Activated CD4-positive, alpha-beta T cell treated with anti-CD3 and anti-CD28 coated beads for 48 hours (primary cell): ENCODE data around the gene SLC8B1.

Experiments used
- DNase-seq: peaks from one replicate; pipeline ENCODE4 v3.0.0-alpha.2; 2020

The SLC8B1 gene

GRCh38 chr12:113267621-113268020 is 67.3 kb downstream of the SLC8B1 start:
- DNase-seq, result no peak

DNA sequence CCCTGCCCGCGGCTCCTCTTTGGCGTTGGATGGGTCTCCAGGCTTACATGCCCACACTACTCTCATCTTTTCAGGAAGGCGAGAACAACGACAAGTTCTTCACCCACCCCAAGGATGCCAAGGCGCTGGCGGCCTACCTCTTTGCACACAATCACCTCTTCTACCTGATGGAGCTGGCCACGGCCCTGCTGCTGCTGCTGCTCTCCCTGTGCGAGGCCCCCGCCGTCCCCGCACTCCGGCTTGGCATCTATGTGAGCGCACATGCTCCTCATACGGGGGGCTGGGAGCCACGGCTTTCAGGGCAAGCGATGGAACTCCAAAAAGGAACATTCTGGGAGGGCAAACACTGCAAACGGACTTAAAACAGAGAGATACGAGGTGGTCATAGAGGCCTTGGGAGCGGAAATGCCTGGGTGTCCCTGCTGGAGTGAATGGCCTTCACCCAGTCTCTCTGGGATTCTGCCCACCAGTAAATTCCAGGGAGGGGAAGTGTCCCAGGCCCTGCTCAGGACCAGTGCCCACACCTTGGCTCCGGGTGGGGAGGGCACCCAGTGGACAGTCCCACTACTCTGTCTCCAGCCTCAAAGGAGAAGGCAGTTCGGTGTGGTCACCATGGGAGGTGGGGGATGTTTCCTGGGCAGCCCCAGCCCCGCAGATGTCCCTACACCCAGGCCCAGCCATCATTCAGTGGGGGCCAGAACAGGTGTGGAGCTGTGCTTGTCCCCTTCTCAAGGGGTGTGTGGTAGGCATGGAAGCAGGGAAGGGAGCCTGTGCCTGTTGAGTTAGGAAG is 68.6 kb downstream of the SLC8B1 start:
- no peak for DNase-seq

DNA sequence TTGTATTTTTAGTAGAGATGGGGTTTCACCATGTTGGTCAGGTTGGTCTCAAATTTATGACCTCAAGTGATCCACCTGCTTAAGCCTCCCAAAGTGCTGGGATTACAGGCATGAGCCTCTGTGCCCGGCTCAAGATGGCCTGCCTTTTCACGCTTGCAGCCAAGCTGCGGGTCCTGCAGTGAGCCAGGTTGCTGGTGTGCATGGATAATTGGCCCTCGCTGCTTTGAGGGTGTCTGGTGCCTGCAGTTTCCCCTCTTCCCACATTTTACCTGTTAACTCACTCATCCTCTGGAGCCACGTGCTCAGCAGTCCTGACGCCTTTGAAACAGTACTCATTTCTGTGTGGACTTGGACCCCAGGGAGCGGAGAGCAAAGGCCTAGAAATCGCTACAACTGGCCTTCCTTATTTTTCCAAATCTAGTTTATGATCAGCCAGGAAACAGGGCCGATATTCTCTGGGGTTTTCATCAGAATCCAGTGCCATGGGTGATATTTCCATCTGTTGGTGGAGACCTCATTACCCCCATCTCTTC is 71.4 kb downstream of the SLC8B1 start:
- no peak for DNase-seq

DNA sequence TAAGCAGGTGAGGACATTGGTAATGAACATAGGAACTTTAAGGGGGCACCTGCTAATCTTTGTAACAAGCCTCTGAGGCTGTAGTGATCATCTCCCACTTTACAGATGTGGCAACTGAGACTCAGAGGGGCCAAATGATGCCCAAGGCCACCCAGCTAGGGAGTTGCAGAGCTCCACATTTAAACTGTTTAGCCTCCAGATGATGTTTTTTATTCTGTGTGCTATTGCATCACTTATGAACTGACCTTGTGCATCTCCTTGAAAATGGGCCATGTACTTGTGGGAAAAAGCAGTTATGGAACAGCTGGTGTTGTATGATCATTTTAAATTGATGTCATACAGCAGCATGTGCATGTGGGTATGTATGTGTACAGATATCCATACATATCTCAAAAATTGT is 72.2 kb downstream of the SLC8B1 start:
- DNase-seq, result no peak

GRCh38 chr12:113261847-113262470 is 73.0 kb downstream of the SLC8B1 start:
- peak; percentile 63 for DNase-seq

GRCh38 chr12:113260636-113261300 is 74.1 kb downstream of the SLC8B1 start:
- no peak for DNase-seq

- no peak for DNase-seq
These were observed 74.8 kb downstream of the SLC8B1 start for GRCh38 chr12:113260127-113260526.

GRCh38 chr12:113257564-113257963 is 77.3 kb downstream of the SLC8B1 start:
- DNase-seq, result no peak

DNA sequence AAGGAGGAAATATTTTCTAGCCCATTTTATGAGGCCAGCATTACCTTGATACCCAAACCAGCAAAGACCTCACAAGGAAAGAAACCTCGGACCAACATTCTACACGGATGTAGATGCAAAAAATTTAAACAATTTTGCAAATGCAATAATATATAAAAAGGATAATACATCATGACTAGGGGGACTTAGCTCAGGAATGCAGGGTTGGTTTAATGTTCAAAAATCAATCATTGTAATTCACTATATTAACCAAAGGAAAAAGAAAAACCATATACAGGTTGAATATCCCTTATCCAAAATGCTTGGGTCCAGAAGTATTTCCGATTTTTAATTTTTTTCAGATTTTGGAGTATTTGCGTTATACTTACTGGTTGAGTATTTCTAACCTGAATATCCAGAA is 80.6 kb downstream of the SLC8B1 start:
- DNase-seq, result no peak

- DNase-seq, result no peak
These were observed 81.2 kb downstream of the SLC8B1 start for GRCh38 chr12:113253532-113254285.

DNA sequence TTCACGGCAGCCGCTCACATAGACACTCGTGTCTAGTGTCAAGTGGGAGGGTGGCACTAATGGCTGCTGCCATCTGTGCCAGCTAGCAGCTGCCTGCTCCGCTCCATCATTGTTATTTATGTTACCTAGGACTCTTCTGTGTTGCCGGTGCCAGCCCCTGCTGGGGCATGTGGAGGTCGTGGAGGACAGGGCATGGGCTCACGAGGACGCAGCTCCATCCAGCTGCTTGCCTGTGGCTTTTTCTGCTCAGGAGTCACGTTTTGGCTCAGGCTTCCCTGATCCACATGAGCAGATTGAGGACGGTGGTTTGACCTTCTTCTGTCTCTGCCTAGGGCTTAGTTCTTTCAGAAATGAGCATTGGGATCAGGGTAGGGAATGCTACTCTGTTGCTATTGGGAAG is 82.4 kb downstream of the SLC8B1 start:
- no peak for DNase-seq

- no peak for DNase-seq
These were observed 83.4 kb downstream of the SLC8B1 start for GRCh38 chr12:113251404-113252070.

DNA sequence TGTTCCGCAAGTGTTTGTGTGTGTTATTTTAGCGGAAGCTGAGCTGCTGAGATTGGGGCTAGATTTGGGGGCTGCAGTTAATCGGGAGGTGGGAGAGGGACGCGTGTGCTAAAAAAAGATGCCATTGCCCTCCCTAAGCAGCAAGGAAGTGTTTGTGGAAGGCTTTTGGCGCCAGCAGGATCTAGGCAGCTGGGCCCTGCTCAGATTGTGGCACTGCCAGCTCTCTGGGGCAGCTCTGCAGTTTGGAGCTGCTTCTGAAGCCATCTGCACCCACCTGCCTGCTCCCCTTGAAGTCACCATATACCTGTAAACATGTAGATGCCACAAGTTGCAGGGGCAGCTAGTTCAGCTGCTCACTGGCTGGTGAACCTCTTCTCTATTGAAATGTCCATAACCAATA is 84.9 kb downstream of the SLC8B1 start:
- DNase-seq, result no peak

DNA sequence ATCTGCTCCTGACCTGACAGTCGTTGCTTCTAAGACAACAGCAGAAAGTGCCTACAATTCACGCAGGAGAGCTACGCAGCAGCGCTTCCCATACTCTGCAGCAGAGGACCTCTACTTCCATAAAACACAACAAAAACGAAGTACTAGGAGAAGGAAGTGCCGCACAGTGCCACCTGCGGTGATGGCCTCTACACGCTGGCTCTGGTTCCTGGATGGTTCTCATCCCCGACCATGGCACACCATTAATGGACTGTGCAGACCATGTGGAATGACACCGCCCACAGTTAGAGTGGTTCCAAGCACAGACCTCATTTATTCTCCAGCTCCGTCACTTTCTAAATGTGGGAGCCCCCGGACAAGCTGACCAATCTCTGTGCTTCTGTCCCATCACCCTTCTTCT is 85.4 kb downstream of the SLC8B1 start:
- no peak for DNase-seq

DNA sequence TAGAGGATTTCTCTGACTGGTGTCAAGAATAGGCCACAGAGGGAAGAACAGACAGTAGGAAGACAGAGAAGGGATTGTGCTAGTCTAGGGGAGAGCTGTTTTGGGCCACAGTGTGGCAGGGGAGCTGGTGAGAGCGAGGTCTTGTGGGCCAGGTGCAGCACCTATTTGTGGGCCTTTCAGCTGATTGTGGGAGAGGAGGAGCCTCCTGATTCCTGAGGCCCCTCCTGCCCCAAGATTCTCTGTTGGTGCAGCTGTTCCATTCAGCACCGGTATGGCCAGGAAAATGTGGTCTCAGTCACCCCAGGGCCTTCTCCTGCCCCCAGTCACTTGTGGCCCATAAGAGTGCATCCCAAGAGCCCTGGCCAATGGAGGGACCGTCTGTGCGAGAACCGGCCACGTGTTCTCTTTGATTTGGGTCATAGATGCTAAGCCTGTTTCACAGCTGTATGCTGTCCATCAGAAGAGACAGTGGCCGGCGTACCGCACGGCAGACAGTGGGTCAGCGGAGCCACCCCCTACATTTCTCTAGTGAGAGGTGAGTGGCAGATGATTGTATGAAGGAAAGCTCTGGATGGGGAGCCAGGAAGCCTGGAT is 86.0 kb downstream of the SLC8B1 start:
- DNase-seq, result no peak
